ENCODE results near the gene ANO1.

Gene ANO1

DNA sequence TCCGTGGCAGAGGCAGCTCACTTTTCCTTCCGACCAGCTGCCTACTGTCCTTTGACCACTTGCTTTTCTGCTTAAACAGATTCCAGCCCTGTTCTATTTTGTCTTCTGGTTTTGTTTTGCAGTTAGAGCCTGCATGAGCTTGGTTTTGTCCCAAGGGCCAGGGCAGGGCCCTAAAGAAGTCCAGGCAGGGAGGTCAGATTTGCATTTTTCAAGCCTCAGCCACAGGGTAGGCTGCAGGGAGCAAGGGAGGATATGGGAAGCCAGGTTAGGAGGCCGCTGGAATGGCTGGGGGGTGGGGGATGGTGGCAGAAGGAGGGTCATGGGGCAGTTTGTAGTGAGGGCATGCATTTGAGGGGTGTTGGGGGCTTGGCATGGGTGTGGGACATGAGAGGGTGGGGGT is 148.1 kb downstream of the ANO1 start:
- no peak for DNase-seq

DNA sequence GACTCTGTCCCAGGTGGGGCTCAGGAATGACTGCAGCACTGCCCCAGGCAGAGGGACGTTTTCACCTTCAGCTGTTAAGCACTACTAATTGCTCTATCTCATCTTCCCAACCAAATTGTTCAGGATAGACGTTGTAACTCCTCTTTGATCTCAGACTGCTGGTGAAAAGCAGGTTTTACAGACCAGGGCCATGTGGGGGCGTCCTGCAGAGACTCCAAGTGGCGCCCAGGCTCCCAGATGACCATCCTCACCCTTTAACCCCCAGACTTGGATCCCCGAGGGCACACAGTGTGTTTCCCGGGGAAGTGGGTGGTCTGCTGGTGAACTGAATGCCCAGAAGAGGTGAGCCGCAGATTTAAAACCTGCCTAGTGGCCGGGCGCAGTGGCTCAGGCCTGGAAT is 148.8 kb downstream of the ANO1 start:
- DNase-seq = no peak

DNA sequence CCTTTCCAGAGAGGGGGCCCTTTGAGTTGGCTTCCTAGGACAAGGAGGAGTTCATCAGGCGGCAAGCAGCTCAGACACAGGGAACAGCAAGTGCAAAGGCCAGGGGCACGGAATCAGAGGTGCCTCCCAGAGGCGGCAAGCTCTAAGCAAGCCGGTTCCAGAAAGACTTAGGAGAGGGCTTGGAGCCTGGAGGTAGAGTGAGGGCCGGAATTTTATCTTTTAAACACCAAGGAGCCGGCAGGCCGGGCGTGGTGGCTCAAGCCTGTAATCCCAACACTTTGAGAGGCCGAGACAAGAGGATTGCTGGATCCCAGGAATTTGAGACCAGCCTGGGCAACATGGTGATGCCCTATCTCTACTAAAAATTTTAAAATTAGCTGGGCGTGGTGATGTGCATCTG is 151.6 kb downstream of the ANO1 start:
- DNase-seq = no peak

DNA sequence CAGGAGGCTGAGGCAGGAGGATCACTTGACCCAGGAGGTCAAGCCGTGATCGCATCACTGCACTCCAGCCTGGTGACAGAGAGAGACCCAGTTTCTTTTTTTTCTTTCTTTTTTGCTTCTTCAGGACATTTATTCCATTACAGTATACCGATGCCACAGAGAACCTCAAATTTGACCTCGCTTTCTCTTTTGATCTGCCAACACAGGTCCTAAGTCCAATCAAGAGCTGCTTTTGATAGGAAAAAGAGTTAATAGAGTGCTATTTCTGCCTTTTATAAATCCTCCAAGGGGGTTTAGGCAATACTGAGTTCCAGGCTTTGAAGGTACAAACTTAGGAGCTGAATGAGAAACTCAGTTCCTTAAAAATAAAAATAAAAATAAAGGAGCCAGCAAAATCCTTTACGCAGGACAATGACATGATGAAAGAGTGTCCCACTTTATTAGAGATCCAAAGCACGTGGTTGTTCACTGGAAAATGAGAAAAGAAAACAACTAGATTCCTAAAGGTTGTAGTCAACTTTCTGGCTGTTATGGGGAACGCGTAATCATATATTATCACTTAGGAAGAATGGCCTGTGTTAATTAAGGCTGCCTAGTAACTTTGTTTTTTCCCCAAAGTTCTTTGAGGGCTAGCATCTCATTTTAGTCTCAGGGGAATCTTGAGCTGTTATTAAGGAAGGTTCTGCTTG is 152.2 kb downstream of the ANO1 start:
- DNase-seq = no peak

DNA sequence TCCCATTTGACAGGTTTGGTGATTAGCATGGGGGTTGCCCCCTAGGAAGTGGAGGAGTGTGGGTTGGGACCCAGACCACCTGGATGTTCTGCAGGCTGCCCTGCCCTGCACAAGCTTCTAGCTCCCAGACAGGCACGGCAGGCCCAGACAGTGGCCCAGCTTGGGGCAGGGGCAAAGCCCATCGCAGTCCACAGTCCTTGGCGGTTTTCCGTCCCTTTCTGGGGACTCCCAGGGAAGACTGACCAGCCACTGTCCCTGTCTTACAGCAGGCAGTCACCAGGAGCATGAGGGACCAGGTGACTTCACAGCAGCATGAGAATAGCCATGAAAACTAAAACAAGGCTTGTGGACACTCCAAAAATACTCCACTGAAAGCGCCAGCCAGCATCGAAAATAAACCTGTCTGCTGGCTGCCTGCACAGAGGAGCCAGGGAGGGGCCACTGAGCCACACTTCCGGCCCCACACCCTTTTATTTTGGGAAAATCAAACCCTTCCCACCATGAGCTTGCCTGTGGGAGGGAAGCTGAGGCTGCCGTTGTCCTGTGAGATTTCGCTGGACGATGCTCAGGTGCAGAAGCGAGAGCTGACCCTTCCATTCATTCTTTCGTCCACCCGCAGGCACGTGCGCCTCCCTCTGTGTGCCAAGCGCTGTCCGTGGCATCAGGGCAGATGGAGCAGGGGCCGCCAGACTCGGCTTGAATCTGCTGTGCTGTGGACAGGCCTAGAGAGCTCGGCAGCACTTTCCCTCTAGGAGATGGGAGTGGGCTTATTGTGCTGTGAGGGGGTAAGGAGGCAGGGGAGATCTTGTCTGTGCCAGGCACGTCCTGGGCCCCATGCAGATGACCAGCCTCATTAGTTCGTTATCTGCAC is 153.0 kb downstream of the ANO1 start:
- no peak for DNase-seq

DNA sequence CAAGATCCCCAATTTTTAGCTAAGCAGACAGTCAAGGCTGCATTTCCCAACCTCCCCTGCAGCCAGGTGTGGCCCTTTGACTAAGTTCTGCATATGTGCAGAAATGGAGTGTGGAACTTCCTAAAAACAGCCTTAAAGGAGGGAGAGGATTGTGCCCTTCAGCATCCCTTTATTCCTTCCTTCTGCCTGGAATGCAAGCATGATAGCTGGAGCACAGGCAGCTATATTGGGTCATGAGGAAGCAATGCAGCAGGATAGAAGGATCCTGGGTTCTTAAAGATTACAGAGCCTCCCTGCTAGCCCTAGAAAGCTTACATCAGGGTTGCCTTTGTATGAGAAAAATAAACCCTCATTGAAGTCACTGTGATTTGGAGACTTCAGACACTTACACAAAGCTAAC is 154.9 kb downstream of the ANO1 start:
- no peak for DNase-seq

DNA sequence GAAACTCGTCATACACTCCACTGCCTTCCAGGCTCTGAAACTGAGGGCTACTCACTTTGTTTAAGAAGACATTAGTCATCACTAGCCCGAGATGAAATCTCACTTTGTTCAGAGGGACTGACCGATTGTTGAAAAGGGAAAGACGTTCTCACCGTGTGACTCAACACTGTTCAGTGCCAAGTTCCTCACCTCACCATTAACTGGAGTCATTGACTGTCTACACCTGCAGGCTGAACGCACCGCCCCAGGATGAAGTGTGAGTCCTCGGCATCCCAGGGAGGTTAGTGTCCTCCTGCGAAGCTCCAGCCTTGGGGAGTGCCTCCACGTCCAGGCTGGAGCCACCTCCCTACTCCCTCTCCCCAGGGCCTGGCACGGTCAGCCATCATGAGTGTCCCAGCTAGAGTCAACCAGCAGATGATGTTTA is 155.4 kb downstream of the ANO1 start:
- no peak for DNase-seq

DNA sequence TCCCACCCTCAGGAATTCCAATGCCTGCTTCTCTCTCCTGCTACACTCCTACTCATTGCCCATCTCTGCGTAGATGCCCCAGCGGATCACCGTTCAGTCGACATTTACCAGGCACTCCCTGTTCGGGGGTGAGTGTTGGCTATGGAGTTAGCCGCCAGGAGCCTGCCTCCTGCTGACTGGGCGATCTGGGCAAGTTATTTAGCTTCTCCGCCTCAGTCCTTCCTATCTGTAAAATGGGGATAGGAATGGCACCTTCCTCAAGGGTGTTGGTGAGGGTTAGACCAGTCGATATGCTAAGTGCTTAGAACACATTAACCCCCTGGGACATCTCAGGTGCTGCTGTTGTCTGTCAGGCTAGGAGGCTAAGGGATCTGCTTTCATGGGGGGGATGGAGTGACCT is 155.8 kb downstream of the ANO1 start:
- no peak for DNase-seq
